HEK293T (cell line): Measurements from ENCODE around the gene CAMK1G.

Source experiments
- CTCF ChIA-PET: fragments of 350-600 bp; formaldehyde crosslinking; extraction: SDS; loops from one replicate; lab custom pipeline; 2021; ENCODE audit warnings: antibody characterized with exemption, inconsistent platforms; lab: Yijun Ruan, JAX
- POLR2A ChIA-PET: fragments of 350-600 bp; formaldehyde crosslinking; extraction: SDS; loops from one replicate; lab custom pipeline; 2020; ENCODE audit warnings: antibody characterized with exemption, inconsistent platforms; lab: Yijun Ruan, JAX
- DNase-seq: peaks from one replicate; pipeline ENCODE4 v3.0.0; 2012; ENCODE audit warnings: mixed read lengths; ENCODE audit errors: extremely low spot score
- ARNT ChIP-seq: fragments of 450-650 bp; IDR thresholded peaks from 2 replicates; pipeline ENCODE4 v1.6.1; 2017; ENCODE audit warnings: mild to moderate bottlenecking
- BHLHE40 ChIP-seq: fragments of 450-650 bp; IDR thresholded peaks from 2 replicates; pipeline ENCODE4 v1.6.1; 2016; ENCODE audit warnings: mild to moderate bottlenecking, moderate library complexity, borderline replicate concordance
- CTBP1 ChIP-seq: fragments of 450-650 bp; IDR thresholded peaks from 2 replicates; pipeline ENCODE4 v1.6.1; 2016; ENCODE audit warnings: borderline replicate concordance
- ELF4 ChIP-seq: fragments of 450-650 bp; IDR thresholded peaks from 2 replicates; pipeline ENCODE4 v1.6.1; 2017; ENCODE audit warnings: antibody characterized with exemption
- FOXA1 ChIP-seq: fragments of 450-650 bp; IDR thresholded peaks from 2 replicates; pipeline ENCODE4 v1.6.1; 2016; ENCODE audit warnings: mild to moderate bottlenecking
- FOXK2 ChIP-seq: fragments of 450-650 bp; IDR thresholded peaks from 2 replicates; pipeline ENCODE4 v1.6.1; 2016; ENCODE audit warnings: mild to moderate bottlenecking
- FOXM1 ChIP-seq: fragments of 450-650 bp; IDR thresholded peaks from 2 replicates; pipeline ENCODE4 v1.6.1; 2017; ENCODE audit warnings: mild to moderate bottlenecking, borderline replicate concordance
- HDGF ChIP-seq: fragments of 450-650 bp; IDR thresholded peaks from 2 replicates; pipeline ENCODE4 v1.6.1; 2017; ENCODE audit warnings: antibody characterized with exemption, borderline replicate concordance
- L3MBTL2 ChIP-seq: fragments of 450-650 bp; conservative IDR thresholded peaks from 2 replicates; pipeline ENCODE4 v1.6.1; 2016; ENCODE audit warnings: mild to moderate bottlenecking
- LEF1 ChIP-seq: fragments of 450-650 bp; IDR thresholded peaks from 2 replicates; pipeline ENCODE4 v1.6.1; 2017; ENCODE audit warnings: mild to moderate bottlenecking, borderline replicate concordance
- NFRKB ChIP-seq: fragments of 450-650 bp; IDR thresholded peaks from 2 replicates; pipeline ENCODE4 v1.6.1; 2016; ENCODE audit warnings: mild to moderate bottlenecking, moderate library complexity
- PKNOX1 ChIP-seq: fragments of 450-650 bp; IDR thresholded peaks from 2 replicates; pipeline ENCODE4 v1.6.1; 2016
- SP1 ChIP-seq: fragments of 450-650 bp; IDR thresholded peaks from 2 replicates; pipeline ENCODE4 v1.6.1; 2017
- SUZ12 ChIP-seq: fragments of 450-650 bp; IDR thresholded peaks from 2 replicates; pipeline ENCODE4 v1.6.1; 2016; ENCODE audit warnings: mild to moderate bottlenecking
- TARDBP ChIP-seq: fragments of 450-650 bp; IDR thresholded peaks from 2 replicates; pipeline ENCODE4 v1.6.1; 2016
- ZNF384 ChIP-seq: fragments of 450-650 bp; IDR thresholded peaks from 2 replicates; pipeline ENCODE4 v1.6.1; 2016

CAMK1G gene

GRCh38 chr1:209552406-209553264 is 30.9 kb upstream of the CAMK1G start:
- DNase-seq, result no peak
- ChIA-PET POLR2A (no interaction called here), CTCF (no interaction called here)
- no peak for TF ChIP-seq NFRKB
- TF ChIP-seq L3MBTL2, result no peak
- TF ChIP-seq CTBP1, result no peak
- TF ChIP-seq BHLHE40, result no peak
- no peak for TF ChIP-seq FOXK2
- no peak for TF ChIP-seq HDGF
- no peak for TF ChIP-seq LEF1
- no peak for TF ChIP-seq ARNT
- no peak for TF ChIP-seq SUZ12
- TF ChIP-seq TARDBP, result no peak
- no peak for TF ChIP-seq SP1
- no peak for TF ChIP-seq ZNF384
- TF ChIP-seq FOXM1, result no peak
- no peak for TF ChIP-seq ELF4
- no peak for TF ChIP-seq FOXA1

DNA sequence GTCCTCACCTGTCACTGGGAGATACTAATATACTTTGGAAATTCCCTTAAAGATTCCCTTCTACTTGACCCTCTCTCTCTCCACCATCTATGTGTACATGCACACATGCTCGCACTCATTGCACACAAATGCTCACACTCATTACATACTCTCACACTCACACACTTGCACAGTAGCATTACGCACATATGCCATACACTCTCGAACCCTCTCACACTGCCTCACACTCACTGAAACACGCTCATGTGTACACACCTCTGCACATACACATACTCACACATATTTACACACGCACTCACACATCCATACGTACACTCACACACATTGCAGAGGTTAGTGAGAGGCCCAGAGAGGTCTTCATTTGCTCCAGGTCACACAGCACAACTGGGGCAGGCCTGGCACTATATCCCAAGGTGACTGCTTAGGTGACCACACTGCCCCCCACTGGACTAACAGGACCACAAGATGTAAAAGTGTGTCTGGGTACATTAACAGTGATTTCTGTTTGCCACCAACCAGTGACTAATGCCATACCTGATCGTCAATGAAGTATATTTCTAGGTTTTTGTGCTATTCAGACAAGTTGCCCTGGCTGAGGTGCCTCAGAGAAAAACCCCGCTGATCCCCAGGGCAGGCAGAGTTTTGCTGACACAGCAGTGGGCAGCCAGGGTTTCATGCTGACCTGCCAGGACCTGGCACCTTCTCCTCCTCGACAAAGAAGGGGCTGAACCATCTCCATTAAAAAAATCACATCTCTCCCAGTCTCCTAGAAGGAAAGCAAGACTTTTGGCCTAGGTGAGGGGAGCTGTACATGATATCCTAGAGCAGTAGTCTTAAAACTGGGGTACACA is 28.5 kb upstream of the CAMK1G start:
- POLR2A ChIA-PET, result no interaction called here
- CTCF ChIA-PET, result no interaction called here
- DNase-seq, result no peak
- no peak for TF ChIP-seq ZNF384
- no peak for TF ChIP-seq ARNT
- TF ChIP-seq PKNOX1, result no peak
- TF ChIP-seq CTBP1, result no peak
- TF ChIP-seq SUZ12, result no peak
- TF ChIP-seq FOXA1, result no peak

GRCh38 chr1:209556162-209556690 is 27.3 kb upstream of the CAMK1G start:
- DNase-seq, result no peak
- ChIA-PET POLR2A (no interaction called here), CTCF (no interaction called here)
- TF ChIP-seq ELF4 (no peak), FOXM1 (no peak), ZNF384 (no peak), BHLHE40 (no peak), SUZ12 (no peak), PKNOX1 (no peak), TARDBP (no peak), CTBP1 (no peak), LEF1 (no peak), HDGF (no peak), FOXA1 (no peak), NFRKB (no peak), SP1 (no peak), L3MBTL2 (no peak), ARNT (no peak), FOXK2 (no peak)

GRCh38 chr1:209557221-209557620 is 26.3 kb upstream of the CAMK1G start:
- TF ChIP-seq ELF4 (no peak), ARNT (no peak), PKNOX1 (no peak), ZNF384 (no peak), SP1 (no peak), CTBP1 (no peak), L3MBTL2 (no peak)
- no peak for DNase-seq
- ChIA-PET POLR2A (no interaction called here), CTCF (interaction anchor here (0.5 to 0.8 kb wide), 2 partner anchors 13 to 725 kb away, joined by 3 to 5 read pairs; no protein-coding TSS in a partner anchor)

- ChIA-PET CTCF (interaction anchor here (0.7 to 1.7 kb wide), 3 partner anchors 9 to 125 kb away, joined by 3 to 4 read pairs (median 3); no protein-coding TSS in a partner anchor), POLR2A (no interaction called here)
- no peak for DNase-seq
- TF ChIP-seq ARNT (no peak), BHLHE40 (no peak), ZNF384 (no peak), LEF1 (no peak), SP1 (no peak), TARDBP (no peak), L3MBTL2 (no peak), HDGF (no peak), CTBP1 (no peak), FOXM1 (no peak), NFRKB (no peak), FOXA1 (no peak), FOXK2 (no peak), PKNOX1 (no peak), SUZ12 (no peak)
Observed at GRCh38 chr1:209560529-209560928, 23.0 kb upstream of the CAMK1G start.
